HG02884 (cell line): ENCODE results near the gene FBXL20.

ENCODE experiments used
- ATAC-seq: cut with Tn5 transposase; IDR thresholded peaks from one replicate; pipeline ENCODE4 v1.9.1; 2021; ENCODE audit warnings: mild to moderate bottlenecking, moderate library complexity; ENCODE audit not compliant: unreplicated experiment

Gene FBXL20

GRCh38 chr17:39229274-39229913, 172.0 kb downstream of the FBXL20 start:
- no peak for ATAC-seq

DNA sequence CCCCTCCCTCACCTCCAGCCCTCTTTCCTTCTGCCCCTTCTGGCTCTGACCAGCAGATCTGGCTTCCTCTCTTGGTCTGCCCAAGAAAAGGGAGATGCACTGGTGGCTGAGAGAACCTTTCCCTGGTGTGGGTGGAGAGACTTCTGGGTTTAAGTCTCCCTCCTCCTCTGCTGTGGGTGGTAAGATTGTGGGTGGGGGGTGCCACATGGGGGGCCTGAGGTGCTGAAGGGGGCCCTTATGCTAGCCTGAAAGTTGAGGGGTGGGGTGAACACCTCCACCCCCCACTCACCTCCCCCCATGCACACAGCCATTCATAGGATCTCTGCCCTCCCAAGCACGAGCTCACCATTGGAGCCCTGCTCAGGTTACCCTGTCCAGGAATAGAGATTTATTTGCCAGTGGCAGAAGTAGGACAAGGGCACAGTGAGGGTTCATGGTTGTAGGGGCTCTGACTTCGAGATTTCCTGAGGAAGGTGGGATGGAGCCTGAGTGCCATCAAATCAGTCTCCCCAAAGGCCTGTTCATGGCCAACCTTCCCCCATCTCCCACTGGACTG, 174.0 kb downstream of the FBXL20 start:
- ATAC-seq: no peak

DNA sequence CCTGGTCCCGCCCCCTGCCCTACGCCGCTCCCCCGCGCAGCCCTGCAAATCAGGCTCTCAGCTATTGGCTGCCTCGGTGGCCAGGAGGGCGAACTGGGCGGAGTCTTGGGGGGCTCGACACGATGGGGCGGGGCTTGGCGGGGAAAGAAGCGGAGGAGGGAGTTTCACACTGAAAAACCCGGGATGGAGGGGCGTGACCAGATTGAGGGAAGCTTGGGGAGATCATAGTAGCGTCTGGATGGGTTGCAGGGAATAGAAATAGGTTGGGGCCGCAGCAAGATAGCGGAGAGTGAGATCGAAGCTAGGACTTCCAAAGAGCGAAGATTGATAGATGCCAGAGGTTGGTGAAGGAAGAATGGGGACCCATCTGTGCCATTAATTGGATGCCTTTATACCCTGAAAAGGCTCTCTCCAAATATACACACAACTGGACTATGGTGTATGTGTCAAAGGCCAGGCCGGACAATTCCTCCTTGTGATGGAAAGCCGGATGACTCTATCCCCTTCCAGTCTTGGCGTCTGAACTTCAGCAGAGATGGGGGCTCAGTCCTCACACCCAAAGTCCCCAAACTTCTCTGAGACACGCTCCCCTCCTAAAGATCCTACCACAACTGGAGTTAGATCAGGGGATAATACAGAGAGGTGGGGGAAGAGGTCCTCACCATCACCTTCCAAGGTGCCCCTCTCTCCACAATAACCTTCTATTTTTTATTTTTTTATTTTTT, 175.3 kb downstream of the FBXL20 start:
- ATAC-seq: no peak

GRCh38 chr17:39225308-39225958, 176.0 kb downstream of the FBXL20 start, which contains the start of gene STAC2:
STAC2 (minus strand) TSS chr17:39225945; CDS start chr17:39225502, 443 bp downstream.
- ATAC-seq: no peak

DNA sequence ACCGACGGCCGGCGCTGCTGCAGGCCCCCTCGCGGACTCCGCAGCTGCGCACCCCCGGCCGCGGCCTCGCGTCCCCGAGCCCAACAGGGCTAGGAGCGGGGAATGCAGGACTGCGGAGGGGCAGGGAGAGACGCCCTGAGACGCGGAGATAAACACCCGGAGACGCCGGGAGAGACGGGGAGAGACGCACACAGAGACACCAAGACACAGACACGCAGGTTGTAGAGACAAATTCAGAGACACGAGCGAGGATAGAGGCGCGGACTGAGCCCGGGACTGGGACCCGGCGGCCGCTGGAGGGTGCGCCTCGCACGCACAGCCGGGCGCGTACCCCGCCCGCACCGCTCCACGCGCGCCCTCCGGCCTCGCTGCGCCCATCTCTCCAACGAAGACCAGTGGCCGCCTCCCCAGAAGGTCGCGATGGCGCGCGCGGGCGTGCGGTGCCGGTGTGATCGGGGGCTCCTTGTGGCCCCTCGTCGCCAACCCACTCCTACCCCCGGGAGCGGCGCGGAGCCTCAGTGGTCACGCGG, 176.6 kb downstream of the FBXL20 start:
- no peak for ATAC-seq

DNA sequence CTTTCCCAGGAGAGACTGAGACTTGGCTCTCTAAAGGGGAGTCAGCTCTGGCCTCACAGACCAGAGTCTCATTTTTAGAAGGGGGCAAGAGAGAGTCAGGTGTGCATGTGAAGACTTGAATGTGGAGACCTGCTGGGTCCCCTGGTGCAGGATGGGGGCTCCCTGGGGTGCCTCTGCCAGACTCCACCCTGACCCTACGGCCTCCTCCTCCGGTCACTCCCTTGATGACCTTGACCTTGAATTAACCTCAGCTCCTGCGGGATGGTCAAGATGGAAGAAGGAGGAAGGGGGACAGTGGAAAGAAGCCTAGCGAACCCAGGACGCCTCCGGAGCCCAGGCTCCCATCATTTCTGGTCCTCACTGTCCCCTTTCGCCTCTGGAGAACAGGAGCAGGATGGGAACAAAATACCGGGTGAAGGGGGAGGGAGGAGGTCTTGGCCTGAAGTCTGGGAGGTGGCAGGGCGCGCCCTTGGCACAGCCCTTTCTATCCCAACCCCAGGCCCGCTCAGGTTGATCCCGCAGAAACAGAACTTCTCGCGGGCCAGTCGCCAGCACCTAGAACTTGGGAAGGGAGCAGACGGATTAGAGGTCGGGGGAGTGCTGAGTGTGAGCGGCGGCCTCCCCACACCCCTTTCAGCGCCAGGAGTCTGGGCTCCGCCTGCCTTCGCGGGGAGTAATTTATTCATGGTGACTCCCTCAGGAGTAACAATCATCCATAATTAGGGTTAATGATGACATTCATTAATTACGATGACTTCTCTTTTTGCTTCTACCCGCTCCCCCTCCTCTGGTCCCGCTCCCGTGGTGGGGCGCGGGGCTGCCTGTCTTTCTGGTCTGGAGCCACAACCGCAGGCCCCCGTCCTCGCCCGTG, 177.3 kb downstream of the FBXL20 start:
- no peak for ATAC-seq

GRCh38 chr17:39222866-39223834, 178.3 kb downstream of the FBXL20 start:
- ATAC-seq: no peak

- no peak for ATAC-seq
These were observed 179.3 kb downstream of the FBXL20 start for GRCh38 chr17:39222151-39222550.

DNA sequence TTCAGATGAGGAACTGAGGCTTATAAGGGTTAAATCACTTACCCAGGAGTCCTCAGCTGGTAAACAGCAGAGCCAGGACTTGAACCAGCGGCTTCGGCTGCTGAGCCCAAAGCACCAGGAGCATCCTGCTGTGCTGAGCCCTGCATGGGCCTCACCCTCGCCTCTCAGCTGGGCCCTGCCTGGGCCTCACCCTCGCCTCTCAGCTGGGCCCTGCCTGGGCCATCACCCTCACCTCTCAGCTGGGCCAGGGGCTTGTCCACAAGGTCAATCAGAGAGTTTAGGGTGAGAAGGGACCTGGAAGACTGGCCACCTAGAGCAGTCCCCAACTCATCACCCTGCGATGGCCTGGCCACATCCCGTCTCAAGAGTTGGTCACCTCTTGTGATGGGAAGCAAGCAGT, 179.9 kb downstream of the FBXL20 start:
- ATAC-seq: no peak

- no peak for ATAC-seq
These were observed 181.7 kb downstream of the FBXL20 start for GRCh38 chr17:39219647-39220154.

- no peak for ATAC-seq
These were observed 182.5 kb downstream of the FBXL20 start for GRCh38 chr17:39218906-39219305.

DNA sequence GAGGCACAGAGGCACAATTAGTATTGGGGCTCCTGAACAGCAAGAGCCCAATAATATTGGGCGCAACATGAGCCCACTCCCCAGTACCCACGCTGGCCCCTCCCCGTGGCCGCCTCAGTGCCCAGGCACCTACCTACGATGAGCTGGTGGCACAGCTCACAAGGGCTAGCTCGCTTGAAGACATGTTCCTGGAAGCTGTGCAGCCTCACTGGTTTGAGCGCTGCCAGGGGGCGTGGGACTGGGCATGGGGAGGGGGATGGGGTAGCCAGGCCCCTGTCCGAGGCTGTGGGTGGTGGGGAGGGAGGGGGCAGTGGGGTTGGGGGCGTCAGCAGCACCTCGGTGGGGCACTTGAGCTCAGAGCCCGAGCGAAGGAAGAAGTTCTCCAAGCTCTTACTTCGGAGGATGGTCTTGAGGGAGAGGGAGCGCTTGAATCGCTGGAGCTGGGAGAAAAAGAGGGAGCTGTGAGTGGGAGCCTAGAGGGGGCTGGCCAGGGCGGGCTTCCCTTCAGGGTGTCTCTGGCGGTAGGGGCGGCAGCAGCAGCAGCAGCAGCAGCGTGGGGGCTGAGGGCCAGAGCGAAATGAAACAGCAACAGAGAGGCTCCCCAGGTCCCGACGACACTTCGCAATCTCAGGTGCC, 183.6 kb downstream of the FBXL20 start:
- no peak for ATAC-seq

DNA sequence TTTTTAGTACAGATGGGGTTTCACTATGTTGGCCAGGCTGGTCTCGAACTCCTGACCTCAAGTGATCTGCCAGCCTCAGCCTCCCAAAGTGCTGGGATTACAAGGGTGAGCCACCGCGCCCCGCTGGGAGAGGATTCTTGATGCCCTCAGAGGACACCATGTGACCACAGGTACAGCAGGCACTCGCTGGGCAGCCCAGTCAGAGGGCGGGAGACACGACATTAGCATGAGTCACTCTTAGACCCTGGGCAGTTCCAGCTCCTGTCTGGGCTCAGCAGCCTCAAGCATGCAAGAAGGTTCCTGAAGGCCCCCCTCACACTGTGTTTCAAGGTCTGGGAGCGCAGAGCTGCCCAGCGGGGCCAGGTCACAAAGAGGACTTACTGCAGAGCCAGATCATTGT, 187.6 kb downstream of the FBXL20 start:
- no peak for ATAC-seq

DNA sequence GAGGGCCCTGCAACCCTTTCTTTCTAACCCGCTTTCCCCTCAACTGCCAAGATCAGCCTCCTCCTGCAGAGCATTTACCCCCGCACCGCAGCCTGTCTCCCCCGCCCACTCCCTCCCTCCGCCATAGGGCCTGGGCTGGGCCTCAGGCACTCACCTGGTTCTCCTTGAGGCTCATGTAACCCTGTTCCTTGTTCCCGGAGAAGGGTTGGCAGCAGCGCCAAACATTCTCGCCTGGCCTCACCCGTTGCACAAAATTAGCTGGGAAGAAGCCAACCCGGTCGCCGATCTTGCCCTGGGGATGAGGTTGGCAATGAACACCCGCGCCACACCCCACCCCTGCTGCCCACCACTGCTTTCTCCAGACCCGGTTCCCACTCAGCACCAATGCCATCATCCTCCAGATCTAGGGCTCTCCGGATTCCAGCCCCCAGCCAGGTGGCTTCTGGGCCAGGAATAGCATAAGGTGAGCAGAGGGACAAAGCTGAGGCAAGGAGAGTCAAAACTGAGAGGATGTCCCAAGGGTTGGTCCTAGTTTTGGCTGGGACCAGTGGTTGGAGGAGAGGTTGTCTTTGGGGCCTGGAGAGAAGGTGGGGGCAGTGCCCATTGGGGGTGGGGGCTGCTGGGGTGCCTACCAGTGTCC, 188.5 kb downstream of the FBXL20 start:
- no peak for ATAC-seq

GRCh38 chr17:39212195-39212810, 189.1 kb downstream of the FBXL20 start:
- ATAC-seq: no peak

GRCh38 chr17:39210093-39210434, 191.4 kb downstream of the FBXL20 start:
- no peak for ATAC-seq

- no peak for ATAC-seq
These were observed 191.9 kb downstream of the FBXL20 start for GRCh38 chr17:39209317-39210092.
